HG03442 (cell line): ENCODE data around the gene SUSD3.

Experiments used
- ATAC-seq: cut with Tn5 transposase; IDR thresholded peaks from one replicate; pipeline ENCODE4 v1.9.1; 2021; ENCODE audit warnings: mild to moderate bottlenecking, moderate library complexity; ENCODE audit not compliant: unreplicated experiment

SUSD3 gene

GRCh38 chr9:93051680-93052089, 6.8 kb upstream of the SUSD3 start:
- ATAC-seq, result no peak

- ATAC-seq, result no peak
These were observed 5.5 kb upstream of the SUSD3 start for GRCh38 chr9:93052791-93053540.

- no peak for ATAC-seq
These were observed 4.6 kb upstream of the SUSD3 start for GRCh38 chr9:93053781-93054331.

GRCh38 chr9:93054758-93055704, 3.5 kb upstream of the SUSD3 start:
- ATAC-seq, result no peak

- ATAC-seq, result no peak
These were observed 1.3 kb upstream of the SUSD3 start for GRCh38 chr9:93057042-93057702.

- peak; percentile 4 for ATAC-seq
These were observed 672 bp upstream of the SUSD3 start for GRCh38 chr9:93057703-93058354.

GRCh38 chr9:93059011-93059714, 662 bp downstream of the SUSD3 start:
- peak; percentile 22 for ATAC-seq

GRCh38 chr9:93059715-93060578, 1.4 kb downstream of the SUSD3 start:
- no peak for ATAC-seq

- no peak for ATAC-seq
These were observed 2.3 kb downstream of the SUSD3 start for GRCh38 chr9:93060746-93061259.

GRCh38 chr9:93061260-93061751, 2.8 kb downstream of the SUSD3 start:
- ATAC-seq, result no peak

- ATAC-seq, result peak; percentile 30
These were observed 3.6 kb downstream of the SUSD3 start for GRCh38 chr9:93061791-93062763.

GRCh38 chr9:93064392-93065134, 6.1 kb downstream of the SUSD3 start:
- peak; percentile 88 for ATAC-seq

GRCh38 chr9:93065135-93065720, 6.7 kb downstream of the SUSD3 start:
- ATAC-seq, result no peak

- ATAC-seq, result no peak
These were observed 8.6 kb downstream of the SUSD3 start for GRCh38 chr9:93066978-93067603.

GRCh38 chr9:93068956-93069355, 10.5 kb downstream of the SUSD3 start:
- ATAC-seq, result no peak

GRCh38 chr9:93071464-93071863, 13.0 kb downstream of the SUSD3 start:
- ATAC-seq, result no peak
